Activated CD4-positive, alpha-beta T cell treated with anti-CD3 and anti-CD28 coated beads for 1 hour (primary cell): Measurements from ENCODE around the gene XCL2.
"Not testable (repeated sequence)": the region's sequence is repeated elsewhere in the genome, so short reads cannot be mapped to it uniquely, and the experiment has no call there.

ENCODE experiments used
- DNase-seq: peaks from one replicate; pipeline ENCODE4 v3.0.0-alpha.2; 2020

Gene XCL2, protein sequence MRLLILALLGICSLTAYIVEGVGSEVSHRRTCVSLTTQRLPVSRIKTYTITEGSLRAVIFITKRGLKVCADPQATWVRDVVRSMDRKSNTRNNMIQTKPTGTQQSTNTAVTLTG

DNA sequence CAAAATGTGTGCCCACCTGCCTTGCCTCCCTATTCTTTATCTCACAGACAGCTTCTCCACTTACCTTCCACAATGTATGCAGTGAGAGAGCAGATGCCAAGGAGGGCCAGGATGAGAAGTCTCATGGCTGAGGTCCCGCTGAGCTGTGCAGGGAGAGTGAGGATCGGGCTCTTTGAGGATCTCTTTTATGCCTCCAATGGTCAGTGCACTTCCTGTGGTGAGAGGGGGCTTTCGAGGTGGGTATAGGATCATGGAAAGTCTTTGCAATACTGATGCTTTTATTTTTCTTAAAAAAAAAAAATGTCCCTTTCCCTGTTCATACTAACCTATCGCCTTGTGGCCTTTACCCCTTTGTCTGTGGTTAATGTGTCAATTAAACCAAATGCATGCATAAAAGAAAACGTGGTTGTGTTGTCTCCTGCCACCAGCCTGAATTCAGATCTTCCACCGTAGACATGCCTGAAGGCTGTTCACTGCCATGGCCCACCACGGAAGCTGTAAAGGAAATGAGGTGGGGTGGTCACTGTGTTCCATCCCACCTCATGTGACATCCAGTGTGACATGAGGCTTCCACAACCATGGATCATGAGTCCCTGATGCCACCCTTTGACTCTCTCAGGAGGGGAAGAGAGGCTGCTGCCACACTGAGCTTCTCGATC, at the start of gene XCL2:
TSS of gene XCL2 (minus strand) at position 158 of the 659 bp plus-strand sequence. CDS start at position 125, 33 bp downstream.
- not testable (repeated sequence) for DNase-seq

DNA sequence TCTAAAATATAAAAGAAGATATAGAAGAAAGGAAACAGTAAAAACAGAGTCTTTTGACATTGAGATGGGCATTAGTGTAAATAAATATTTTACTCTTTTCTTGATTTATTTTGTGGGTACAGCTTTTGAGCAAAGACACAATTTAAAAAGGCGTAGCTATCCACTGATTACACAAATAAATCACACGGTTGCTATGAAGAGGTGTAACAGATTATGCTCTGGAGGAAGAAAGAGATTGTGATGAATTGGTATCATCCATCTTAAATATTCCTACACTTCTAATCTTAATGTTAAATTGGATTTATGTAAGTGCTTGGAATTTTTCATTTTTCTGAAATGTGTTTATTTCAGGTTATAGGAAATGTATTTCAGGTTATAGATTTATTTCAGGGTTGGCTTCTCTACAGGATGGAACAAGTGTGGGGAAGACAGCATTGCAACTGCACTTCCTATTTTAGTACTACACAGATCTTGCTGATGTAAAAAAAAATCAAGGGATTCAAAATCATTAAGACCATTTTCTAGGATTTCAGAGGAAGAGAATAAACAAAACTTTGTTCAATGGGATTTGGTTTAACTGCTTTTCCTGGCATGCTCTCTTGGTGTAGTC, 47.9 kb upstream of the XCL2 start:
- DNase-seq: no peak

DNA sequence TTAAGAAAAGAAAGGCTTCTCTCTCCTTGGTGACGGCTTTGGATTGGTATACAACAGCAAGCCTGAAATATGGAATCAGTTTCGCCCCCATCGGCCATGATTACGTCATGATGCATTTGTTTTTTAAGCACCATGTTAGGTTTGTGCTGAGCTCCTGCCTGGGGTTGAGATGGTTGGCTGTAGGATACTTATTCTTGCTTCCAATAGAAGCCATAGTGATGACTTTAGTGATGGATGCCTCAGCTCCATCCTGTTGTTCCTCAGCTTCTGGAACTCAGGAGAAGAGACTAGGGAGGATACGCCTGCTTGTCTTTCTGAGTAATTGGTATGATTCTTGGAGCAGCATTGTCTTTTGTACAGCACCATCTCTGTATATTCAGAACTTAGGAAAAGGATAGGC, 47.3 kb upstream of the XCL2 start:
- DNase-seq: no peak

DNA sequence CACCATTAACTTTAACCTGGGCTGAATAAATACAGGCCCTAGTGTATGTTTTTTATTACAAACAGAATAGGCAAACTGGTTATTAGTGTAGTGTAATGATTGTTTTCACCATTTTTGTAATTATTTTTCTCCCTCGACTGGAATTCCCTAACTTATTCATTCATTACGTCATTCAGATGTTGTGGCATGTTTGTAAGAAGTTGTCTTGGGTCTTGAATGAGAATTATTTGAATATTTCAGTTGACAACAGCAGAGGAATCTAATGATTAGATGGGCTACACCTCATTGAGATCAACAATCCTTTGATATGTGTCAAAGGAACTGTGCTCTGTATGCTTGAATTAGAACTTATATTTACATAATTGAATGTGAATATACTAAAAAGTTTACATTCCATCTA, 45.4 kb upstream of the XCL2 start:
- no peak for DNase-seq

DNA sequence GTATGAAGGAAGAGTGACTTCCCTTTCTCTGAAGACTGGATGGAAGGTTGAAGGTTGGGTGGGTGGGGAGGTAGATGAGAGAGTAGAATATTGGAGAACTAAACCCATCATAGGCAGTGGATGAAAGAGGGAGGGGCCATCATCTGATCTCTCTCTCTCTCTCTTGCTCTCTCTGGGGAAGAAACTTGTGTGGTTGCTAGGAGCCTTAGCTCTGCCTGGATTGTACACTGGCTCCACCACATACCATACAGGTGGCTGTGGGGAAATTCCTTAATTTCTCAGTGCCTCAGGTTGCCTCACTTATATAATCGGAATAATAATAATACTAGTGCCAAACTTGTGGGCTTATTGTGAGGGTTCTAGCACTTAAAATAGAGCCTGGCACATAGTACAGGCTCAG, 42.1 kb upstream of the XCL2 start:
- DNase-seq: no peak

DNA sequence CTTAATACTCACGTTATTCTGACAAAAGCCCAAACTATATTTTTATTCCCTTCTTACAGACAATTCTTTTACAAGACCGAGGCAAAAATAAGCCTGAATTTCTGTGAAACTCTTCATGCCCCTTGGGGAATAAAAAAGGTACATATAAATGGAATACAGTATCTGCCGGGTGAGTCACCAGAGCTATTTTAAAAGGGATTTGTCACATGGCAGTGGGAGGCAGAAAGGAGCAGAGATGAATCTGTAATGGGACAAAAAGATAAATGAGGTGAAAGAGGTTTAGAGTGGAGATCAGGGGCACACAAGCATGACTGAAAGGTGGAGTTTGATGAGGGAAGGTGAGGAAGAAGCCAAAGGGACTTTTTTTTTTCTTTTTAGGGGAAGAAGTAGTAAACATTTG, 41.4 kb upstream of the XCL2 start:
- no peak for DNase-seq

DNA sequence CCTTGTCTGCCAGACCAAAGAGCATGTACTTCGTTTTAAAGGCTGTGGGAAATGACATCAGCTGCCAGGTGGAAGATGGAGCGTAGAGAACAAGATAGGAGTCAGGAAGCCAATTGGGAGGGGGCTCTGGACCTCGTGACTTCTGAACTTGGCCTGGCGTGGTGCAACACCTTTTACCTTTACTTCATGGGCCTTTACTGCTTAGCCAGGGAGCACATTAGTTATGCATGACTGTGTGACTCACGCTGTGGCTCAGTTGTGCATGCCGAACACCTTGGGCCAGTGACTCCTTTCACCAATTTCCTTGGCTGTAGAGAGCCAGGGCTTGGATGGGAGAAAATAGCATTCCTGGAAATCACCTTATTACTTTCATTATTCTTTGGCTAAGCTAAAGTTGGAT, 39.8 kb upstream of the XCL2 start:
- DNase-seq: no peak

DNA sequence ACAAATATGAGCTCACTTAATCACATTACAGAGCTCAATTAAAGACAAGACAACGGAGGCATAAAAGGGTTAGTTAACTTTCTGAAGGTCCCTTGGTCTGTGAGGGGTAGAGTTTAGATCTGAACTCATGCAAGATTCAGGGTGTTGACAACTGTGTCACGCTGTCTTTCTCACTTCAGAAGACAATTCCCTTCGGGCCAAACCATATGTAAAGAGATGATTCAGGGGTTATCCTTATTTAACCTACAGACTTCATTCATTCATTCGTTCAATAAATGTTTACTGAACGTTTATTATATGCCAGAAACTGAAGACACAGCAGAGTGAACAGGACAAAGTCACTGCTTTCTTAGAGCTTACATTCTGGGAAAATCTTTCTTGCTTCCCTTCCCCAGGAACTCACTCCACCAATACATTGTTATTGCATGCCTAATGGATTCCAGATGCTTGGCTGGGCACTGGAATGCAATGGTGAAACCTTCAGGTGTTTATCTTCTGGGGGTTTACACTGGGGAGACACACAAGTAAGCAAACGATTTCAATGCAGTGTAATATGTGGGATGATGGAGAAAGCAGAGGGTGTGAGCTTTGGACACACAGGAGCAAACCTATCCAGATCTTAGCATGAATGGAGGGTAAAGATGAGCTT, 39.0 kb upstream of the XCL2 start:
- no peak for DNase-seq

DNA sequence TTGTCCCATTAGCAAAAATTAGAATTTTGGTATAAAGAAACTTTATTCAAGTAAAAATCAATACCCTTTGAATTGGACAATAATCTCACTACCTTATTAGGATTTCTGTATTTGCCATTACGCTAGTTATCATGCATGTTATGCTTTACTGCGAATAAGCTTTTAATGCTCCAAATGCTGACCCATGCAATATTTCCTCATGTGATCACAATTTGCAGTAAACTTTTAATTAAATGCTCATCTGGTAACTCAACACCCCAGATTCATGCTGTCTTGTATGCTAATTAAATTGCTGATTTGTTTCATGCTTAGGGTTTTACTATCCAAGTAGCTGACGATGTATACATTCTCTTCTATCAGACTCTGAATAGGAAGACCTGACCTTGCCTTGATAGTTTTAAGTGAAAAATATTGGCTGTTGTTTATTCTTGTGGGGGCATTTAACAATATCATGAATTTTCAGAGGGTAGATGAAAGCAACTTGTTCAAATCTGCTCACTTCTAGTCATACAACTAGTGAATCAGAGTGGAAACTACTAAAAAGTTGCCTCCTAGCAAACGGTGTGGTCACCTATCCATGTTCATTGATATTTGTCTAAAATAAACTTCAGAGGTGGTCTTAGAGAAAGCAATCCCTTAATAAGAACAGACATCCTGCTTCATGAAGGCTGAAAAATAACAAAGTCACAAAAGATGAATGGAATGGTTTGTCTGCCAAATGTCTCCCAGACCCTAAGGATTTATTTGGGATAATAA, 38.2 kb upstream of the XCL2 start:
- DNase-seq: no peak

DNA sequence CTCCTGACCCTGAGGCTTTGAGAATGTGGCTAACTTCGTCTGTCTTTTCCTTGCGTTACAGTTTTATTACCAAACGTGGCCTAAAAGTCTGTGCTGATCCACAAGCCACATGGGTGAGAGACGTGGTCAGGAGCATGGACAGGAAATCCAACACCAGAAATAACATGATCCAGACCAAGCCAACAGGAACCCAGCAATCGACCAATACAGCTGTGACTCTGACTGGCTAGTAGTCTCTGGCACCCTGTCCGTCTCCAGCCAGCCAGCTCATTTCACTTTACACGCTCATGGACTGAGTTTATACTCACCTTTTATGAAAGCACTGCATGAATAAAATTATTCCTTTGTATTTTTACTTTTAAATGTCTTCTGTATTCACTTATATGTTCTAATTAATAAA, 37.2 kb upstream of the XCL2 start:
- not testable (repeated sequence) for DNase-seq

DNA sequence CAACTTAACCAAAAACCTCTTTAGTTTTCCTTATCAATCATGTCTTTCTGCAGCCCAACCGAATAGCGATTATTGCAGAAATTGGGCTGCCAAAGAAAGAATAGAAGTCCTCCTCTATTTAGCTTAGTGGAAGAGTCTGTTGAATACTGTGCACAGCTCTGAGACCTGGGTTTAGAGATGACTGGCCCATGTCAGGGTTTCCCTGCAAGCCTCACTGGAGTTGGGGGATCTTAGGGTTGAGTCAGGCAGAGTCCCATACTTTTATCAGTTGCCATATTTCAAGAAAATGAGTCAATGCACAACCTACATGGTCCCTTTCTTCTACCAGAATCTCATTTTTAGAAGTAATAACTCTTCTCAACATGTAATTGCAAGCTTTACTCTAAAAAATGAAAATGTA, 36.5 kb upstream of the XCL2 start:
- DNase-seq: not testable (repeated sequence)

DNA sequence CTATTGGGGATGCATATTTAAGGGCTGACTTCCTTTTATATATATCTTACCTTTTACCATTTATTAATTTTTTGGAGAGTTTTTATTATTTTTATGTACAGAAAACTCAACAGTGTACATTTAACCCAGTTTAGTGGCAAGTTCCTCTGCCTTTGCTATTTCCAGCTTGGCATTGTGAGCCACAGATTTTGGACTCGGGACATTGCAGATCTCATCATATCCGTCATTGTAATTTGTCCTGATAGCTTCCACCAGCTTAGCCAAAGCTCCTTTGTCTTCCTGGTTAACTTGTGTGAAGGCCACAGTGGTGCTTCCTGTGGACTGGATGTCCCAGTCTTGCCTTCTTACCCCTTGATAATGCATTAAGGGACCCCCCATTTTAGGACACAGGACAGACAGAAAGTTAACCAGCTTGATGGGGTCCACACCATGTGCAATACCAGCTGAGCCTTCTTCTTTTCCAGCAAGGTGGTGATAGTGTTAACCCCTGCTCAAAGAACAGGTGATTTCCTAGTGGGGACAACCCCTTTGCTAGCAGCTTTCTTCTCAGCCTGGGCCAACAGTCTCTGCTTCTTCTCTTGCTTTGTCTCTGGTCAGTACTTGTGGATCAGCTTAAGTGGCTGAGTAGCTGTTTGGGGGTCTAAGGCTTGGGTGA, 34.9 kb upstream of the XCL2 start:
- DNase-seq: not testable (repeated sequence)

DNA sequence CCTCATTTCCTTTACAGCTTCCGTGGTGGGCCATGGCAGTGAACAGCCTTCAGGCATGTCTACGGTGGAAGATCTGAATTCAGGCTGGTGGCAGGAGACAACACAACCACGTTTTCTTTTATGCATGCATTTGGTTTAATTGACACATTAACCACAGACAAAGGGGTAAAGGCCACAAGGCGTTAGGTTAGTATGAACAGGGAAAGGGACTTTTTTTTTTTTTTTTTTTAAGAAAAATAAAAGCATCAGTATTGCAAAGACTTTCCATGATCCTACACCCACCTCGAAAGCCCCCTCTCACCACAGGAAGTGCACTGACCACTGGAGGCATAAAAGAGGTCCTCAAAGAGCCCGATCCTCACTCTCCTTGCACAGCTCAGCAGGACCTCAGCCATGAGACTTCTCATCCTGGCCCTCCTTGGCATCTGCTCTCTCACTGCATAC, 32.5 kb upstream of the XCL2 start, which contains the start of gene XCL1:
TSS of gene XCL1 (plus strand) at position 361 of the 444 bp plus-strand sequence. CDS start at position 394, 33 bp downstream.
- DNase-seq: not testable (repeated sequence)

DNA sequence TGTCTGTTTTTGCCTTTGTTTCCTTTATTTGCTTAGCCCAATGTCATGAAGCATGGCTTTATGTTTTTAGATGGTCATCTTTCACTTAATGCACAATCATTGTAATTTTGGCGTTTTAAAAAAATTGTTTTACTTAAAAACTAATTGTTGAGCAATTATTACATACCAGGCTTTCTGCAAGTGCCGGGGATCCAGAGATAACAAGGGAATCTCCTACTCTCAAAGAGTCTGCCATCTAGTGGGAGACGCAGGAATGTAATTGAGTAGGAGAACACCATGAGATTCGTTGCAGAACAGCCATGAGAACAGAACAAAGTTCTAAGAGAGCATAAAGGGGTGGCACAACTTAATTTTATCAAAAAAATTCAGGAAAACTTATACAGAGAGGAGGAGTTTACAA, 30.4 kb upstream of the XCL2 start:
- not testable (repeated sequence) for DNase-seq

DNA sequence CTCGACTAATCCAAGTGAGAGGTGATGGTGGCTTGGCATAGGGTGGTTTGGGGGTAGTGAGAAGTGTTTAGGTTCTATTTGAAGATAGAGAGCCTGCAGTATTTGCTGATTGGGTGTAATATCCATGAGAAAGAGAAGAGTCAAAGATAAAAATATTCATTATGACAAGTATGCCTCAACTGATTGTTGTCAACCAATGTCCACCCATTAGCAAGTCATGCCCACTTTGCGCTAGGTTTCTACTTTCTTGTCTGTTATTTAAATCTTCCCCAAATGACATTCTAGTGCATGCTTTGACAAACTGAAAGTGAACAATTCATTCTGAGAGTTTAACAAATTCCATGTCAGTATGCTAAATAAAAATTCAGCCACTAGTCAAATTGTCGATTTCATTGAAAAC, 28.8 kb upstream of the XCL2 start:
- DNase-seq: no peak

DNA sequence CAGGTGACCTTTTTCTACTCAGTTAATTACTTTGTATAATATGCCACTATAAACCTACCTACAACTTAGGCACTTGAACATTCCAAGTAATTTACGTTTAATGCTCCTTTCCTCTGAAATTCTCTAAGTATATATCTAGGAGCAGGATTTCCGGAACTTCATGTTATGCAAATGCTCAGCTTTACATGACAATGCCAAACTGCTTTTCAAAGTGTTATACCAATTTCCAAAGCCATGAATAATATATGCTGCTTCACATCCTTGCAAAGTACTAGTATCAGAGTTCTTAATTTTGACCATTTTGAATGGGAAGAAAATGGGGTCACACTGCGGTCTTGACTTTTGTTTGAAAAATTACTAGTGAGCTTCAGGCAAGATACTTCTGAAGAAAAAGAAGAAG, 26.9 kb upstream of the XCL2 start:
- no peak for DNase-seq

DNA sequence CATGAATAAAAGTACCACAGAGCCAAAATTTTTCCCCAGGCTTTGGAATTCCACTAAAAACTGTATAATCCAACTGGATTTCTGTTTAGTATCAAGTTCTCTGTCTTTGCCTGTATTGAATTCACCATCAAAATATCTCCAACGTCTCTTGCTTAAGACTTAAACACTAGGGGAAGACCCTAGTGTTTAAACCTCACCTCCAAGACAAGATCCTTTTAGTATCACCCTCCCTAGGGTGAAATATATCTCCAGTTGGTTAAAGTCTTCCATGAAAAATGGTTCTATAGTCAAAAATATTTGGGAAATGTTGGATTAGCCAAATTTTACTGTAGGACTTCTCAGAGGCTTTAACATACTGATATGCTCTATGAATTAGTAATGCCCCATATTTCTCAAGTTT, 24.5 kb upstream of the XCL2 start:
- DNase-seq: no peak

DNA sequence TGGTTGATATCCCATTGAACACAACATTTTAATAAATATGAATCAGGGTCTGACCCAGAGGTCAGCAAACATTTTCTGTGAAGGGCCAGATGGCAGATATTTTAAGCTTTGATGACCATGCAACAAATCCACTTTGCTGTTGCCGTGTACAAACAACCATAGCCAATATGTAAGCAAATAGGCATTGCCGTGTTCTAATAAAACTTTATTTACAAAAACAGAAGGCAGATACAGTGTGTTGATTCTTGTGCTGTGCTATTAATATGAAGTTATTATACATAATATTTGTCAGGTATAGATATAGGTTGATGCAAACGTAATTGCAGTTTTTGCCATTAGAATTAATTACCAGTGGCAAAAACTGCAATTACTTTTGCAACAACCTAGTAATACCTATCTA, 23.8 kb upstream of the XCL2 start:
- DNase-seq: no peak

DNA sequence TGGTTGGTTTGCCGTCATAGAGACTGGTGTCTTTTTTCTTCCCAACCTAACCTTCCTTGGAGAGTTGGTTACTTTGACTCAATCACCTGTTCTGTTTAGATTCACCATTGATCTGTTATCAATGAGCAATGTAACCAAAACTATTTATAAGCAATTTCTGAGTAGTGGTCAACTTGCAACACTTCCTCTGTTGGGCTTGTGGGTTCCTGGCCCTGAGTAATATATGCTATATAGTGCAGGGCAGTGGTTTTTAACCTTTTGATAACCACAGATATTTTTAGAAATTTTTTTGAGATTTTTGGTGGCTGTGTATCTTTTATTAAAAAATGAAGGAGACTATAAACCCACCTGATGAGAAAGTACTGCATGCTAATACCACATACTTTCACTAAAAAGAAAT, 23.2 kb upstream of the XCL2 start:
- no peak for DNase-seq

DNA sequence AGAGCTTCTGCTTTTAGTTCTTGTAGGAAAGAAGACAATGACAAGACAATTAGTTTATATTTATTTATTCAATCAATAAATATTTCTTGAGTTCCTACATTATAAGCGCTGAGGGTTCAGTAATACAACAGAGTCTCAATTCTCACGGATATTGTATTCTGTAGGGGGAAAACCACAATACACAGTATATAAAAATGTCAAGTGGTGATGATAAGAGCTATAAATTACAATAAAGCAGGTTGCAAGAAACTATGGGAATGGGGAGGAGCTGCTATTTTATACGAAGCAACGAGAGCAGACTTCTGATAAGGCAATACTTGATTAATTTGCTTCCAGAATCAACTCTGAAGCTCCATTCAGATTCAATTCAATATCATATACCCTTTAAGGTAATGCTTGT, 22.0 kb upstream of the XCL2 start:
- no peak for DNase-seq

DNA sequence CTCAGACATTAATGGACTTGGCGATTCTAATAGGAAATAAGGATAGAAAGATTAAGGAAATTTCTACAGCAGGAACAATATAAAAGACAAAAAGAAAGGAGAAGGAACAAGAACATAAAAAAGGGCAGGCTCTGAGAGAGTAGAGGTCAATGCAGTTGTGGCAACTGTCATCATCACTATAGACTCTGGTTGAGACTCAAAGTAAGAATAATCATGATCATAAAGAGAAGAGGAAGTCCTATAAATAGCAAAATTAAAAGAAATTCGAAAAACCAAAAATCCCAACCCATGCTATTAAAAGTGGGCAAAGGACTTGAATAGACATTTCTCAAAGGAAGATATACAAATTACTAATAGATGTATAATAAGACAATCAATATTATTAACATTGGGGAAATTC, 18.2 kb upstream of the XCL2 start:
- DNase-seq: no peak

DNA sequence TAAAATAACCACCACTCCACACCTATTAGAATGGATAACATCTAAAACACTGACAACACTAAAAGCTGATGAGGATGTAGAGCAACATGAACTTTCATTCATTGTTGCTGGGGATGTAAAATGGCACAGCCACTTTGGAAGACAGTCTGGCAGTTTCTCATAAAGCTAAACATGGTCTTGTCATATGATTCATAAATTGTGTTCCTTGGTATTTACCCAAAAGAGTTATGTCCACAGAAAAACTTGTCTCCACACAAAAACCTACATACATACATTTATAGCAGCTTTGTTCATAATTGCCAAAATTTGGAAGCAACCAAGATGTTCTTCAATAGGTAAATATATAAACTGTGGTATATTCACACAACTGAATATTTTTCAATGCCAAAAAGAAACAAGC, 16.6 kb upstream of the XCL2 start:
- DNase-seq: no peak

DNA sequence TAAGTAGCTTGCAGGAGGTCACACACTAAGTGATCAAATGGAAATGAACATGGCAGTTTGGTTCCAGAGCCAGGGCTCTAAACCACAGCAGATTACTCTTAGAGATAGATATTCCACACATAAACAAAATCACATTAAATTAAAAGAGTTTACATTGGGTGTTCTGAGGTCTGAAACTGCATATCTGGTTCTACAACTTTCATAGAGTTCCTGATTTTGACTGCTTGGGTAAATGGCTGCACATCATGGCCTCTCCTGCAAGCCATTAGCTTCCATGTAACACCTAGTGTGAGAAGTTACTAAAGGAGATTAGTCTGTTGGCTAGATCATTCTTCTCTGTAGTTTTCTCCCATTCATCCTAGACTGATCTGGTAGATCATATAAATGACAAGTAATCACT, 12.8 kb upstream of the XCL2 start:
- no peak for DNase-seq
